GM18511 (cell line): ENCODE measurements around the gene TBC1D24.

ENCODE experiments used
- ATAC-seq: cut with Tn5 transposase; IDR thresholded peaks from one replicate; pipeline ENCODE4 v1.9.1; 2021; ENCODE audit warnings: mild to moderate bottlenecking, moderate library complexity; ENCODE audit not compliant: unreplicated experiment

Gene TBC1D24

GRCh38 chr16:2497695-2498484 lies 23.0 kb downstream of the TBC1D24 start:
- ATAC-seq: no peak

DNA sequence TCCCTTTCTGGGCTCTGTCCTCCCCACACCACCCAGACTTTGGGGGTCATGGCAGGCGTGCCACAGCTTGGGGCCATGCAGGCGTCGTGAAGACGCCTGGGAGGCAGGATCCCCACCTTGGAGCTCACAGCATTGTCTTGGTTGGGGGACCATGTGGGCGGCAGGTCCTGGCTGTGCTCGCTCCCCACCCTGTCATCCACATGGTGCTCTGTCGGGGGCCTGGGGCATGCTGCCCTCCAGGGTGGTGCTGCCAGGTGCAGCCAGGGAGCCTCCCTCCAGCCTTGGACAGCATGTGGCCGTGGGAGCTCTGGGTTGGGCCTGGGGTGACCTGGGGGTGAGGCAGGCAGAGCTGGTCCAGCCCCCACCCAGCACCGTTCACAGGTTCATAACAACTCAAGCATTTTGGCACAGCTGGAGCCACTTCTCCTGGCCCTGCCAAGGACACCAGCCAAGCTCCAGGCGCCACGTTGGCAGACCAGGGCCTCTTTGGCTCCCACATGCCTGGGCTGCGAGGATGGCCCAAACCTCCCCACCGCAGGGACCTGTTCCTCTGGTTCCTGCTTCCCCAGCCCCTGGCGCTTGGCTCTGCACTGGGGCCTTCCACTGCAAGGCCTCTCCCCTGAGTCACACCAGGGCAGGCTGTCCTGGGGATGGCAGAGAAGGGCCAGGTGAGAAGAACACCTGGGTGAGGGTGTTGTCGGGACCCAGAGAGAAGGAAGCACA lies 23.8 kb downstream of the TBC1D24 start:
- no peak for ATAC-seq

GRCh38 chr16:2499454-2499853 lies 24.5 kb downstream of the TBC1D24 start:
- ATAC-seq: no peak

- no peak for ATAC-seq
Measured at GRCh38 chr16:2499890-2500429, 25.0 kb downstream of the TBC1D24 start.

DNA sequence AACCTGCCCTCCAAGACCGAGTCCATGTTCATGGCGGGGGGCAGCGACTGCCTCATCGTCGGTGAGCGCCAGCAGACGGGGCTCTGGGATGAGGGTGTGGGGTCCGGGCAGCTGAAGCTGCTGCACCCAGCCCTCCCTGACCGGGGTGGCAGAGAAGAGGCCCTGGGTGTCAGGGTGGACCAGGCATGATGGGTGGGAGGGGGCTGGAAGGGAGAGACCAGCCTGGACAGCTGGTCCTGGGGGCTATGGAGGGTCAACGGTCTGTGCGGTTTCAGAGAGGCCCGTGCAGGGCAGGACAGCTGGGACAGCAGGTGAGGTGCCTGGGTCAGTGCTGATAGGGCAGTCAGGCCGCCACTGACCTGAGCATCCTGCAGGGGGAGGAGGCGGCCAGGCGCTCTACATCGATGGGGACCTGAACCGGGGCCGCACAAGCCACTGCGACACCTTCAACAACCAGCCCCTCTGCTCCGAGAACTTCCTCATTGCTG lies 25.5 kb downstream of the TBC1D24 start:
- no peak for ATAC-seq

GRCh38 chr16:2500918-2501750 lies 26.2 kb downstream of the TBC1D24 start:
- no peak for ATAC-seq

- no peak for ATAC-seq
Measured at GRCh38 chr16:2501946-2502895, 27.3 kb downstream of the TBC1D24 start.

DNA sequence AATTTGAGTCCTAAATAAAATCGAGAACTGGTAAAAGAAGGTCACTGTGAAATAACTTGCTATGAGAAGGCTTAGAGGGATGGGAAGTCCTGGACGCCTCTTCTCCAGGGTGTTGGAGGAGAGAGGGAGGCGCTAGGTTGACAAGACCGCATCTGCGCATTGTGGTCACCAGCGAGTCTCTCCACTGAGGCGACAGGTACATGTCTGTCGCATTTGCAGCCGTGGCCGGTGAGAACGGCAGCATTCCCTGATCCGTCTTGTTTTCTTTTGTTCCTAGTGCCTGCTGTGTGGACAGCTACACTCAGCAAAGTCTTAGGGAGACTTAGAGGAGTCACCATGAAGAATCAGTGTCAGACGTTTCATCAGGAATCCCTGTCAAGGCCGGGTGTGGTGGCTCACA lies 30.8 kb downstream of the TBC1D24 start:
- no peak for ATAC-seq

- no peak for ATAC-seq
Measured at GRCh38 chr16:2507052-2507659, 32.2 kb downstream of the TBC1D24 start.

GRCh38 chr16:2507665-2508064 lies 32.7 kb downstream of the TBC1D24 start:
- ATAC-seq: no peak

GRCh38 chr16:2508722-2509400 lies 33.9 kb downstream of the TBC1D24 start:
- no peak for ATAC-seq

GRCh38 chr16:2511128-2511800 lies 36.3 kb downstream of the TBC1D24 start:
- ATAC-seq: no peak

GRCh38 chr16:2511996-2512734 lies 37.2 kb downstream of the TBC1D24 start:
- no peak for ATAC-seq

- ATAC-seq: peak; percentile 1
Measured at GRCh38 chr16:2512735-2513404, 37.9 kb downstream of the TBC1D24 start.

- ATAC-seq: peak; percentile 61
Measured at GRCh38 chr16:2513405-2514332, 38.7 kb downstream of the TBC1D24 start, which contains the start of gene ATP6V0C. Gene ATP6V0C, plus strand, starts transcription at chr16:2513952. Its CDS starts 152 bp downstream, at chr16:2514104.
